Hepatocyte (in vitro differentiated cells): Measurements from ENCODE around the gene PLCXD3.

ENCODE experiments used
- EZH2 ChIP-seq: fragments of 200-600 bp; sonication (generic); IDR thresholded peaks from 2 replicates; pipeline ENCODE4 v1.6.1; 2016; ENCODE audit warnings: antibody characterized with exemption, mild to moderate bottlenecking, borderline replicate concordance
- TF ChIP-seq, protein P1 (sequence below): fragments of 200-600 bp; sonication (generic); IDR thresholded peaks from 2 replicates; pipeline ENCODE4 v1.5.1; 2016; ENCODE audit warnings: antibody characterized with exemption, mild to moderate bottlenecking; ENCODE audit not compliant: poor library complexity

DNA sequence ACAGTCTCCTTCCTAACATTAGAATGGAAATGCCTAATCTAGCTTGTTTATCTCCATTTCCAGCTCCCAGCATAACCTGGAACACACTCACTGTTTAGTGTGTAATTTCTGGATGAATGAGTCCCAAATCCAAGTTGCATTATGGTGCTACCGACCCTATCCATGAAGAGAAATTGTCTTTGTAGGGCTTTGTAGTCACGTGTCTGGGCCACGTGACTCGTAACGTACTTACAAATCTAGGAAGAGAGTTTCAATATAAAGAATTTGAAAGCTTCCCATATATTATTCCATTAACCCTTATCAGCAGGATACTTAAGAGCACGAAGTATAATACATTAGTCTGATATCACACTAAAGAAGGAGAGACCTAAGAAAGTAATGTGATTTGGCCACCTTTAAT lies 28.2 kb downstream of the PLCXD3 start:
- TF ChIP-seq, protein P1, sequence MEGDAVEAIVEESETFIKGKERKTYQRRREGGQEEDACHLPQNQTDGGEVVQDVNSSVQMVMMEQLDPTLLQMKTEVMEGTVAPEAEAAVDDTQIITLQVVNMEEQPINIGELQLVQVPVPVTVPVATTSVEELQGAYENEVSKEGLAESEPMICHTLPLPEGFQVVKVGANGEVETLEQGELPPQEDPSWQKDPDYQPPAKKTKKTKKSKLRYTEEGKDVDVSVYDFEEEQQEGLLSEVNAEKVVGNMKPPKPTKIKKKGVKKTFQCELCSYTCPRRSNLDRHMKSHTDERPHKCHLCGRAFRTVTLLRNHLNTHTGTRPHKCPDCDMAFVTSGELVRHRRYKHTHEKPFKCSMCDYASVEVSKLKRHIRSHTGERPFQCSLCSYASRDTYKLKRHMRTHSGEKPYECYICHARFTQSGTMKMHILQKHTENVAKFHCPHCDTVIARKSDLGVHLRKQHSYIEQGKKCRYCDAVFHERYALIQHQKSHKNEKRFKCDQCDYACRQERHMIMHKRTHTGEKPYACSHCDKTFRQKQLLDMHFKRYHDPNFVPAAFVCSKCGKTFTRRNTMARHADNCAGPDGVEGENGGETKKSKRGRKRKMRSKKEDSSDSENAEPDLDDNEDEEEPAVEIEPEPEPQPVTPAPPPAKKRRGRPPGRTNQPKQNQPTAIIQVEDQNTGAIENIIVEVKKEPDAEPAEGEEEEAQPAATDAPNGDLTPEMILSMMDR, result no peak
- TF ChIP-seq EZH2, result no peak
